AG10803 (cell line): ENCODE data around the gene ADH1B.
A peak's percentile ranks its signal among the peaks of the same experiment; 100 is the strongest.

ENCODE experiments used
- DNase-seq: peaks from one replicate; pipeline ENCODE4 v3.0.0; 2010; ENCODE audit warnings: low read depth
- H3K4me3 ChIP-seq: 2 replicates; pipeline ENCODE4 v1.5.1; 2011; ENCODE audit warnings: mild to moderate bottlenecking, low read length, control low read depth
- TF ChIP-seq, protein P1 (sequence below): conservative IDR thresholded peaks from 2 replicates; pipeline ENCODE4 v1.5.1; 2011; ENCODE audit warnings: mild to moderate bottlenecking, low read length, control low read depth, inconsistent platforms

The ADH1B gene

DNA sequence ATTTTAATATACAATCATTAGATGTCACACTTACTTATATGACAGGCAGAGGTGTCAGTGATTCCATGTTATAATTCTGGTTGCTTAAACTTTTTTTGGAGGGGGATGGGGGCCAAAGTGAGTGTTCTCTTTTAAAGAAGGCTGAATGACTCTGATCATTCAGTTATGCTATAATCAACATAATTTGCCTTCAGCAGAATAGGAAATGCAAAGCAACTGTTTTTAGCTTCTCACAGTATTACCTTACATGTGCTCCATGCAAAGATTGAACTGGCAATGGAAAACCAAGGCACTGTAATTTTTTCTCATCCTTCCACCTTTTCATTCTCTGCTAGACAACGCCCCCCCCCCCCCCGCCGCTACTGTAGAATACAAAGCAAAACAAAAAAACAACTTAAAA is 18.0 kb upstream of the ADH1B start:
- no peak overlapping the region for H3K4me3 ChIP-seq
- no peak for DNase-seq
- TF ChIP-seq, protein P1, sequence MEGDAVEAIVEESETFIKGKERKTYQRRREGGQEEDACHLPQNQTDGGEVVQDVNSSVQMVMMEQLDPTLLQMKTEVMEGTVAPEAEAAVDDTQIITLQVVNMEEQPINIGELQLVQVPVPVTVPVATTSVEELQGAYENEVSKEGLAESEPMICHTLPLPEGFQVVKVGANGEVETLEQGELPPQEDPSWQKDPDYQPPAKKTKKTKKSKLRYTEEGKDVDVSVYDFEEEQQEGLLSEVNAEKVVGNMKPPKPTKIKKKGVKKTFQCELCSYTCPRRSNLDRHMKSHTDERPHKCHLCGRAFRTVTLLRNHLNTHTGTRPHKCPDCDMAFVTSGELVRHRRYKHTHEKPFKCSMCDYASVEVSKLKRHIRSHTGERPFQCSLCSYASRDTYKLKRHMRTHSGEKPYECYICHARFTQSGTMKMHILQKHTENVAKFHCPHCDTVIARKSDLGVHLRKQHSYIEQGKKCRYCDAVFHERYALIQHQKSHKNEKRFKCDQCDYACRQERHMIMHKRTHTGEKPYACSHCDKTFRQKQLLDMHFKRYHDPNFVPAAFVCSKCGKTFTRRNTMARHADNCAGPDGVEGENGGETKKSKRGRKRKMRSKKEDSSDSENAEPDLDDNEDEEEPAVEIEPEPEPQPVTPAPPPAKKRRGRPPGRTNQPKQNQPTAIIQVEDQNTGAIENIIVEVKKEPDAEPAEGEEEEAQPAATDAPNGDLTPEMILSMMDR: no peak

DNA sequence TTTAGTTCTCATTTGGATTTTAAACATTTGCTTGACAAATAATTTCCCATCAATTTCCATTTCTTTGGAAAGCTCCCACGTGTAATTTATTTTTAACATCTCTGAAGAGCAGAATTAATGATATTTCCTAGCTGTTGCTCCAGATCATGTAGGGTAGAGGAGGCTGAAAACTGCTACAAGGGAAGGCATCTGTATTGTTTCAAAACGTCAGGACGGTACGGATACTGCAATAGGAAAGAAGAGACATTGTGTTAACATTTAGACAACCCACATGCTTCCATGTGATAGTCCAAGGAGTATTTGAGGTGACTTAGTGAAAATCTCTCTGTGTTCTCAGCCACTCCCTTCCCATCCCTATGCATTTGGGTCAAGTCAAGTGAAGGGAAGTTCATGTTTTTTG is 15.4 kb upstream of the ADH1B start:
- TF ChIP-seq, protein P1: no peak
- no peak overlapping the region for H3K4me3 ChIP-seq
- DNase-seq: no peak

DNA sequence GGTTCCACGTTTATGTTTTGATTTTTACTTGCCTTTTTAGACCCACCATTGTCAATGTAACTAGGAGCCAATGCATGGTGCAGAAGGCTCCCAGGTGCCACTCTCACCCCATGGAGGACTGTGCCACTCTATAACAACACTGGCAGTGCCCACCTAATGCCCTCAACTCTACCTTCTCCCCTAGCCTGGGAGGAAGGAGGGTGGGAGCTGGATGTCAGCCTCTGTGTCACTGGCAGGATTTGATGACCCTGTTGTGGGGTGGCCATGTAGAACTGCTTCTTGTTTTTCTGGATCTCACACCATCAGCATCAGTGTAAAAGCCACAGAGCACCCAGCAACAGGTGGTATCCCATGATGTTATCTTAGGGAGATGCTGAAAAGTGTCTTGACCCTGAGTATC is 13.7 kb upstream of the ADH1B start:
- no peak overlapping the region for H3K4me3 ChIP-seq
- DNase-seq: no peak
- TF ChIP-seq, protein P1: no peak

DNA sequence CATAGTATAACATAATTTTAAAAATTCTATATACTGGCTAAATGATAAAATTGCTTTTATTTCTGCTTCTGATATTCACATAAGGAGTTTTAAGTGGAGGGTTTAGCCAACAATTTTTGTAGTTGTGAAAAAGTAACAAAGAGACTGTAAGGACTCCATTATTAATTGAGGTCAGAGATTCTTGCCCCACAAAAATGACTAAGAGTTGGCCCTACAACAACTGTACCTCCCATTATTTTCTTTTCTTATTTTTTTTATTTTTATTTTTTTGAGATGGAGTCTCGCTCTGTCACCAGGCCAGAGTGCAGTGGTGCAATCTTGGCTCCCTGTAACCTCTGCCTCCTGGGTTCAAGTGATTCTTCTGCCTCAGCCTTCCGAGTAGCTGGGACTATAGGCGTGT is 9.4 kb upstream of the ADH1B start:
- TF ChIP-seq, protein P1: no peak
- DNase-seq: no peak
- H3K4me3 ChIP-seq: no peak overlapping the region

DNA sequence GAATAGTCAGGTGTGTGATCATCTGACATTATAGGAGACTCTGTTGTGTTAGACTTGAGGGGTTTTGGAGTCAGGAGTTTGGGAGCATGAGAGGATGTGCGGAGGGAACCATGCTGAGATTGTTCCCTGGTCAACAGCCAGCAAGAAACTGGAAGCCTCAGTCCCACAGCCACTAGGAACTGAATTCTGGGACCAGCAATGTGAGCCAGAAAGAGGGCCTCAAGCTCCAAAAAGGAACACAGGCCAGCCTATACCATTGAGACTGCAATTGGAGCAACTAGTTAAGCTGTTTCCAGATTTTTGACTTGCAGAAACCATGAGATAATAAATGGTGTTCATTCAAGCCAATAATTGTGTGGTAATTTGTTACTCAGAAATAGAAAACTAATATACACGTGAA is 8.7 kb upstream of the ADH1B start:
- H3K4me3 ChIP-seq: no peak overlapping the region
- TF ChIP-seq, protein P1: no peak
- DNase-seq: no peak

DNA sequence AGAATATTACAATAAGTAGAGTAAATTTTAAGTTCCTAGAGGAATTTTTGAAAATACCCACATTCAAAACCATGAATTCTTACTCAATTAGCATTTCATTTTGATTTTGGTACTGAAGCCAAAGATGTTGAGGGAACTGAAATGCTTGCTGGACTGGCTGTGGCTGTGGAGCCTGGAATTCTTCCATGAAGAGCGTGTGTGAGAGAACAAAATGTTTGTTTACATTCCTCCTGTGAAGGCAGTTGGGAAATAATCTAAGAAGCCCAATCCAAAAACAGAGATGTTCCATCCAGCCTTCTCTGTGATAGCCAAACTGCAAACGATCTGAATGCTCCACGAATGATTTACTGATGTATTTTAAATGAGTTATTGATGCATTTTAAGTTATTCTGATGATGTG is 3.8 kb upstream of the ADH1B start:
- peak; percentile 98 for DNase-seq
- TF ChIP-seq, protein P1: no peak
- no peak overlapping the region for H3K4me3 ChIP-seq

DNA sequence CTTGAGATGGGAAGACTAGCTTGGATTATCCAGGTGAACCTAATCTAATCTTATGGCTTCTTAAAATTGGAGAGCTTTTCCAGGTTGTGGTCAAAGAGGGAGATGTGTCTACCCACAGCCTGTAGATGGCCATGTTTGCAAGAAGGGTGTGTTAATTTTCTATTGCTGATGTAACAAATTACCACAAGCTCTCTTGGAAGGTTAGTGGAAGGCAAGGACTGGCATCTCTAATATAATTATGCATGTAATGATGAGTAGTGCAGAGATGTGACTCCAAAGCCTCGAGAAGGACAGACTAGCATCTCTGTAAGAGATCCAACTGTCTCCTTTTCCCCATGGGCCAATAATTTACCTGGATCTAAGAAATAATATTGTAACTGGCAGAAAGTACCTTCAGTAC is 3.2 kb upstream of the ADH1B start:
- no peak overlapping the region for H3K4me3 ChIP-seq
- TF ChIP-seq, protein P1: no peak; the same call in 1 of the 2 replicates
- peak; percentile 76 for DNase-seq
